AG10803 (cell line): ENCODE measurements around the gene DDX24.

ENCODE experiments used
- DNase-seq: peaks from one replicate; pipeline ENCODE4 v3.0.0; 2010; ENCODE audit warnings: low read depth
- H3K4me3 ChIP-seq: 2 replicates; pipeline ENCODE4 v1.5.1; 2011; ENCODE audit warnings: mild to moderate bottlenecking, low read length, control low read depth
- CTCF ChIP-seq: conservative IDR thresholded peaks from 2 replicates; pipeline ENCODE4 v1.5.1; 2011; ENCODE audit warnings: mild to moderate bottlenecking, low read length, control low read depth, inconsistent platforms

DDX24 gene

DNA sequence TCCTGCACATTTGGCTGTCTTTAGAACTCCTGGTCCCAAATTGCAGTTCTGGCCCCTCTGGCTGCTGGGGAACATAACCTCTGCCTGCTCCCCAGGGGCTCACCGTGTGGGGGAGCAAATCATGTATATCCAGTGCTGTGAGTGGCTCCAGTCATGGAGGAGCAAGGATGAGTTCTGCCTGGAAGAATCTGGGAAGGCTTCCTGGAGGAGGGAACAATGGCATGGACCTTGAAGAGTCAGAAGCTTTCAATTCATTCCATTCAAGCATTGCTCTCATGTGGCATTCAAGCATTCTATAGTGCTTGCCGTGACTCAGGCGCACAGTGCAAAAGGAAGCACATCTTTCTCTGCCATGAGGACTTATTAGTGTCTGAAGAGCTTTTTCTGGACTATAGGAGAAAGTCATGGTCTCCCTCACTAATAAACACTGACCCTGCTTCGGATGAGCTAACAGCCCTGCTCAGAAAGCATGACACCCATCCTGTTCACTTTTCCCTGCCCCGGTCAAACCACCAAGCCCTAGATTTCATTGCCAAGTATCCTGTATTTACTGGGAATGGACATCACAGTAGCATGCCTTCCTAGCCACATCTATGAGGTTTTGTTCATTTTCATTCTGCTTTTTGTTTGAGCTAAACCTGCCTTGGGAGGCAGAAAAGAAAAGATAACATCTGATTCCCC lies 33.0 kb upstream of the DDX24 start:
- no peak overlapping the region for H3K4me3 ChIP-seq
- no peak for TF ChIP-seq CTCF
- no peak for DNase-seq

DNA sequence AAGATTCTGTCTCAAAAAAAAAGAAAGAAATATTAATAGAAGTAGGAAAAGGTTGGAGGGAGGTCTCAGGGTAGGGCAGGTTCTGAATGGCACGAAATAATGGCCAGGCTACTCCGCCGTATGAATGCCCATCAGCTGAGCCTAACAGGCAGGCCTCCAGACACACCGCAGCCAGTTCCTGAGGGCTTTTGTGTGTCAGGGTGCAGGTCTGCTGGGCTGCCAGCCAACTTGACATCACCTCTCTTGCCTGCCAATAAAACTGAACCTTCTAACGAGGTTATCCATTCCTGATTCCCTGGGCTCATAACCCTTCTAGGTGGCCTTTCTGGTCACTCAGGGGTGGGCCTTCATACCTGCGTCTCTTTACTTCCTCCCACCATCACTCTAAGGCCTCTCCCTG lies 32.5 kb upstream of the DDX24 start:
- no peak for DNase-seq
- no peak overlapping the region for H3K4me3 ChIP-seq
- no peak for TF ChIP-seq CTCF

- DNase-seq = no peak
- TF ChIP-seq CTCF = no peak
Measured at GRCh38 chr14:94113073-94113472, 32.1 kb upstream of the DDX24 start.

GRCh38 chr14:94112513-94113063 lies 31.6 kb upstream of the DDX24 start:
- TF ChIP-seq CTCF = no peak
- DNase-seq = no peak

More at GRCh38 chr14:94113073-94113472, 32.1 kb upstream of the DDX24 start:
- no peak overlapping the region for H3K4me3 ChIP-seq

GRCh38 chr14:94111276-94112095 lies 30.5 kb upstream of the DDX24 start:
- DNase-seq = no peak
- no peak for TF ChIP-seq CTCF
- H3K4me3 ChIP-seq = no peak overlapping the region

More at GRCh38 chr14:94112513-94113063, 31.6 kb upstream of the DDX24 start:
- H3K4me3 ChIP-seq = no peak overlapping the region

- H3K4me3 ChIP-seq = peak within 1 kb of the TSS; percentile 22
- no peak for TF ChIP-seq CTCF
- DNase-seq = peak; percentile 73
Measured at GRCh38 chr14:94110552-94111181, 29.7 kb upstream of the DDX24 start, which contains the start of gene IFI27. TSS of gene IFI27 (plus strand) at chr14:94110736.
